Frontal cortex (tissue), 4 donors: Measurements from ENCODE around the gene ODC1. TPM values are rescaled to one million over a fixed set of nuclear protein-coding genes. Genes with fewer than 3 reads are reported as not detected.
A peak's percentile ranks its signal among the peaks of the same experiment; 100 is the strongest.

ENCODE experiments used
- DNase-seq, 2 donors: peaks; one replicate each; pipeline ENCODE4 v3.0.0; 2012; ENCODE audit warnings: low spot score in 2 of 2
- FAIRE-seq: peaks from 2 replicates; lab custom pipeline; 2012; peaks lifted over from hg19 to GRCh38; lab: Jason Lieb, UNC
- total RNA-seq: library from RNA; depleted of rRNA; stranded (reverse); fragments of >200 nt; gene quantifications from one replicate; pipeline ENCODE4 v1.2.3, GENCODE V29; 2014
- donor health status: control.
- donor health status: control.
- donor health status: control.

Gene ODC1
- total RNA-seq, 1 donor from 2014 or later = 143 TPM

DNA sequence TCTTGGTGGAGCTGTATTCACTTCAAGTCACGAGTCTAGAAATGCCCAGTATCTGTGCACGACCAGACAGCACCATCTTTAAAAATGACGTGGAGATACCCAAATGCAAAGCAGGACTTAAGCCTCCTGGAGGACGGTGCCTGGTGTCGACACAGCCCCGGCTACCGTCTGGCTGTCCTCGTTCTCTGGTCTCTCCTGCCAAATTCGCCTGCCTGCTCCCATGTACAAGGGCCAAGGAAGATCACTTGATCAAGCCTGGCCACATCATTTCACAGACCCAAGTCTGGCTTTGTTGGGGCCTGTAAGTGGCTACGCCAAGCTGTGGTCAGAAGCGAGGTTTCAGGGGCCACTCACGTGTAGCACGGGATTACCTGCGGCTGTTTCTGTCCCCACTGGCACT is 9.4 kb downstream of the ODC1 start:
- no peak for DNase-seq
- FAIRE-seq = no peak

DNA sequence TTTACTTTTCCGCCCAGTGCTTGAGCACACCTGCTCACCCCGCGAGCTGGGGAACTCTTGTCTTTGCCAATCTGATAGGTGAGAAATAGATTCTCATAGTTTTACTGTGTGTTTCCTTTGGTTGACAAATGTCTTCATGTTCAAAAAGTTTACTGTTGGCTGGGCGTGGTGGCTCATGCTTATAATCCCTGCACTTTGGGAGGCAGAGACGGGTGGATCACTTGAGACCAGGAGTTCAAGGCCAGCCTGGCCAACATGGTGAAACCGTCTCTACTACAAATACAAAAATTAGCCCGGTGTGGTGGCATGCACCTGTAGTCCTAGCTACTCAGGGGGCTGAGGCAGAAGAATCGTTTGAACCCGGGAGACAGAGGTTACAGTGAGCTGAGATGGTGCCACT is 10.3 kb downstream of the ODC1 start:
- DNase-seq = no peak
- no peak for FAIRE-seq

DNA sequence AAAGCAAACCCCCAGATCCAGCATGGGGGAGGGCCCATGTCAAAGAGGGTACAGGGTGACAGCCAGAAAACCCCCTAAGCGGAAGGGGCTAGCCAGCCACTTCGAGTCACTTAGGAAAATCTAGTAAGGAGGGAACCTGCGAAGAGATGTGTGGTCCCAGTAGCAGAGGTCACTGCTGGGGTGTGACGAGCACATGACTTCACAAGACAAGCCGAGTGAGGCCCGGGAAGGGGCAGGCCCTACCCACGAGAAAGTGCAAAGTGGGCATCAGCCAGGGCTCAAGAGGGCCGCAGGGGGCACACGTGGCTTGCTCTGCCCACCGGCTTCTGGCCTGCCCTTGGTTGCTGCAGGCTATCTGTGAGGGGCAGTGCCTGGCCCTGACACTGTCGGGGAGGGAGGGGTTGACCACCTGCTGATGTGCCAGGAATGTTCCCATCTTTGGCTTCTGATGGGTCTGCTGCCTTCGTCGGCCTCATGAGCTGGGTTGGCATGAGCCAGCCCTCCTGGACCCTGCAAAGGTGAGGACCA is 11.5 kb downstream of the ODC1 start:
- DNase-seq (no peak), FAIRE-seq (no peak)

DNA sequence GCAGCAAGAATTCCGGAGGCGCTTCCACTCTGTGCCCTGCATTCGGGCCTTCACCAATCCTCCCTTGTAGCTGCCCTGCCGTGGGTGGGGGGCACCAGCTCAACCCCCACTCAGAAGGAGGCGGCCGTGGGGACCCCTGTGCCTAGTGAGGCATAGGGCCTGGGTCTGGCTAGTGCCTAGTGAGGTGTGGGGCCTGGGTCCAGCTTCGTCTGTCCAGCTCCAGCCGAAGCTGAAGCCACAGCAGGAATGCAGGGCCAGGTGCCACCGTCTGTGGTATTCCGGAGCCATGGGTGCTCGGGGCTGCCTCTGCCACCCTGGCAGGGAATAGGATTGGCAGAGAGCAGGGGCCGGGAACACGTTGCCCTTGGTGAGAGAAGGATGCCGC is 12.3 kb downstream of the ODC1 start:
- DNase-seq = no peak
- FAIRE-seq = no peak

DNA sequence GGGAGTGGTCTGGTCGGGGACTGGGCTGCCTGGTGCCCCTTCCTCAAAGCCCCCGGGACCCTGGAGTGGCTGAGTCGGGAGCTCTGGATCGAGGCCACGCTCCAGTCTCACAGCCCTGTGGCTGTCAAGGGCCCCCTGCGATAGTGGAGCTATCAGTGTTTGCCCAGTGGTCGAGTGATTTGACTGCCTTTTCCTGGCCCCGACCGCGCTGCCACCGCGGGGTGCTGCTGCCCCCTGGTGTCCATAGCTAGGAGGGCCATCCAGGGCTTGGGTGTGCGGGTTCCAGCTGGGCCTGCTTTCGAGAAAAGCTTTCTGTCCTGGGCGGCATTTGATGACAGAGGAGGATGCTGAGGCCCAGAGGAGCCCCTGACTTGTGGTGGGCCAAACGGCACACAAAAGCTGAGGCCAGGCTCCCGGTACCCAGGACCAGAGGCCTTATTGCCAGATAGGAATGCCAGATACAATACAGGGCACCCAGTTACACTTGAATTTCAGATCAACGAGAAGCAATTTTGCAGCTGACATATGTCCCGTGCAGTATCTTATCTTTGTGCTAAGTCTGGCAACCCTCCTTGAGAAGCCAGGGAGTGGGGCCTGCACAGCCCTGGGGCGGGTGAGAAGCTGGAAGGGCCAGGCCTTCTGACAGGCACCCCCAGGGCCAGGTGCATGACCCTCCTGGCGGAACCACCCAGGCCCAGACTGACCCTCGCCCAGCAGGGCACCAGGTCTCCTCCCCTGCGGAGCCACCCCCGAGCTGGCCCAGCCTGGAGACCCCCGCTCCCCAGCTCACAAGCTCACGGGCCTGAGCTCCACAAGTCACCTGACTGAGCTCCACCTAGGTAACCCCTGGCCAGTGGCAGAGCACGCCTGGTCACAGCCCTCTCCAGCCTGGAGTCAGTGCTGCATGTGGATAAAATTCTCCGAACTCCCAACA is 13.0 kb downstream of the ODC1 start:
- FAIRE-seq (no peak), DNase-seq (peak; percentile 85 to 90)

DNA sequence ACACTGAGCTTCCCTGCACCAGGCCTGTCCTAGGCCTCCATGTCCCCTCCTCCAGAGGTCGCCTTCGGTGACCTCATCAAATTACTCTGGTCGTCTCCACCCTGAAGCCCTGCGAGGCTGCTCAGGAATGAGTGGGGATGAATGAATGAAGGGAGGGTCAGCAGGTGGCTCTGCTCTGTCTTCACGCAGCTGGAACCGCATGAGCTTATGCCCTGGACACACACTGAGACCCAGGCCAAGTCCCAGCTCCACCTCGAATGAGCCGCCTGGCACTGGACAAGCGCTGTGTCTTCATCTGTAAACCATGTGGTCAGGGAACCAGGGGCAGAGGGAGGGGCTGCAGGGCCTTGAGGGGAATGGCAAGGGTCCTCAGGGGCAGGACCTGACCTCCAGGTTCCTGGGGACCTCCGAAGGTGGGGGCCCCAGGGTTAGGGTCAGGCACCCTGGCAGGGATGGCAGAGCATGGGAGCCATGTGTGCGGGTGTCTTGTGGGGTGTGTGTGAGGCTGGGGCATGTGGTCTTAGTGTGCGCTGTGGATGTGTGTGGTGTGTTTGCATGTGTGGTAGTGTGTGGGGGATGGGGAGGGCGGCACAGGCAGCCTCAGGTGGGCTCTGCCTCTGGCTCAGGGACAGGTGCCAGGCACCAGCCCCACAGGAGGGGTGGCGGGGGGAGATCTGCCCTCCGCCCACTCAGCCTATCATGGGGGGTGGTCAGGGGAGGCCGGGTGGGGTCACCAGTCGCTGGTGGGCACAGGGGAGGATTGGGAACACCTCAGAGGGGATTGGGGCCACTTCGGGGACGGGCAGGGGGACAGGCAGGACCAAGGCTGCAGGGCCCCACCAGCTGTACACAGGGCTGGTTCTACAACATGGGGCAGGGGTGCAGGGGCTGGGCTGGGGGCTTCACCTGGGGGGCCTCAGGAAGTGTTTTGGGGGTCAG is 13.9 kb downstream of the ODC1 start:
- FAIRE-seq = no peak
- DNase-seq = no peak

DNA sequence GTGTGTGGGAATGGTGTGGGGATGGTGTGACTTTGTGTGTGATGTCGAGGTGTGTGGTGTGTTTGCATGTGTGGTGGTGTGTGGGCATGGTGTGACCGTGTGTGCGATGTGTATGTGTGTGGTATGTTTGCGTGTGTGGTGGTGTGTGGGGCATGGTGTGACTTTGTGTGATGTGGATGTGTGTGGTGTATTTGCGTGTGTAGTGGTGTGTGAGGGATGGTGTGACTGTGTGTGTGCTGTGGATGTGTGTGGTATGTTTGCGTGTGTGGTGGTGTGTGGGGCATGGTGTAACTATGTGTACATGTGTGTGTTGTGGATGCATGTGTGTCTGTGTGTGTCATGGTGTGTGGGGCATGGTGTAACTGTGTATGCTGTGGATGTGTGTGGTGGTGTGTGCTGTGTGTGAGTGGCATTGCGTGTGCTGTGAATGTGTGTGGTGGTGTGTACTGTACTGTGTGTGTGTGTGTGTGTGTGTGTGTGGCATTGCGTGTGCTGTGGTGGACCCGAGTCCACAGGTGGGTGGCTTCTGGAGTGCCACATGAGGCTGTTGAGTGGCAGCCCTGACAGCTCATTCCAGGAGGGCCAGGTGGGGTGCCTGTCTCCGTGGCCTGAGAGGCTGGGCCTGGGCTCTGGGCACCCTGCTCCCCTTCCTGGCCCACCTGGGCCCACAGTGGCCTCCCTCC is 14.7 kb downstream of the ODC1 start:
- FAIRE-seq (no peak), DNase-seq (no peak)

DNA sequence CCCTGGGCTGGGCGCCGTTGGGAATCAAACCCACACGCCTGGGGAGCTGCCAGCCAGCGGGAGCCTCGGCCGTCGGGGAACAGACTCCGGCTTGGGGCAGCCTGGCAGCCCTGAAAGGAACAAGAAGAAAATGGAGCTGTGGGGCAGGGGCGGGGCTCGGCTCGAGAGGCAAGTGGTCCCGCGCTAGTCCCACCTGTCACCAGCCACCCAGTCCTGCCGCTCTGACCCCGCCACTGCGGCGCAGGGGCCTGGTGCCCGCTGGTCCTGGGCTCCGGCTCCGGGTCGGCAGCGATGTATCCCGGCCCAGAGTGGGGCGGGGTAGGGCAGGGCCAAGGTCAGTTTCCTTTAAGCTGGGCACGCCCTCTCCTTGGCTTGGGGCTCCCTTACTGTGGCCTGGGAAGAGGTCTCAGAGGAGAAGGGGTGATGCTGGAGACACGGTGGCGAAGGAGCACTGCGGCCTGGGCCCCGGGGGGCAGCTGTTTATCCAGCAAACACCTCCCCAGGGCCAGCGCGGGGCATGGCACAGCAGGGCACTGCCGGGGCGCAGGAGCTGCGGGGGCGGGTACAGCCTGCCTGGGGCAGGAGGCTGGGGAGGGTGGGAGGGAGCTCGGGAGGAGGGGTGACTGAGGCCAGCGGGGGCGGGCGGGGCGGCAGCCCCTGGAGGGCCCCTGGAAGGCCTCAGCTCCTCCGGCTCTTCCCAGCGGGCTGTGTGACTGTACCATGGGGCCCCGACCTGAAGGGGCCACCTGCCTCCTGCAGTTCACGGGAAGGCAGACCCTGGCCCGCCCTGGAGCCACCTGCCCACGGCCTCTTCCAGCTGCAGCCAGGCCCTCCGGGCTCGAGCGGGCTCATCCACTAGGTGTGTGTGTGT is 15.6 kb downstream of the ODC1 start:
- FAIRE-seq (no peak), DNase-seq (no peak)

DNA sequence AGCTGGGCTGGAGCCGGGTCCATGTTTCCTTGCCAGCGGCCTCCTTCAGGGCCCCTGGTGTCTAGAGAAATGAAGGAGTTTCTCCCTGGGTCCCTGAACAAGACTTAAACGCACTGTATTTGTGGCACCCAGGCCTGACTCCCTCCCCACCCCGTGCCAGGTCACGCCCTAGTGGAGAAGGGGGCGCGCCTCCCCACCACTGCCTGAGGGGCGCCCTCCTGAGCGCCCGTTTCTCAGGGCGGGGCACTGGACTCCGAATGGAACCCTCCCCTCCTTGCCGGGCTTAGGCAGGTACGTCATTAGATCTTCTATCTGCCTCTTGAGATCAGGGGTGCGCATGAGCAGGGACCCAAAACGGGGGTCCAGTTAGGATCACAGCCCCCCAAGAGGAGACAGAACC is 16.3 kb downstream of the ODC1 start:
- FAIRE-seq (no peak), DNase-seq (no peak)

DNA sequence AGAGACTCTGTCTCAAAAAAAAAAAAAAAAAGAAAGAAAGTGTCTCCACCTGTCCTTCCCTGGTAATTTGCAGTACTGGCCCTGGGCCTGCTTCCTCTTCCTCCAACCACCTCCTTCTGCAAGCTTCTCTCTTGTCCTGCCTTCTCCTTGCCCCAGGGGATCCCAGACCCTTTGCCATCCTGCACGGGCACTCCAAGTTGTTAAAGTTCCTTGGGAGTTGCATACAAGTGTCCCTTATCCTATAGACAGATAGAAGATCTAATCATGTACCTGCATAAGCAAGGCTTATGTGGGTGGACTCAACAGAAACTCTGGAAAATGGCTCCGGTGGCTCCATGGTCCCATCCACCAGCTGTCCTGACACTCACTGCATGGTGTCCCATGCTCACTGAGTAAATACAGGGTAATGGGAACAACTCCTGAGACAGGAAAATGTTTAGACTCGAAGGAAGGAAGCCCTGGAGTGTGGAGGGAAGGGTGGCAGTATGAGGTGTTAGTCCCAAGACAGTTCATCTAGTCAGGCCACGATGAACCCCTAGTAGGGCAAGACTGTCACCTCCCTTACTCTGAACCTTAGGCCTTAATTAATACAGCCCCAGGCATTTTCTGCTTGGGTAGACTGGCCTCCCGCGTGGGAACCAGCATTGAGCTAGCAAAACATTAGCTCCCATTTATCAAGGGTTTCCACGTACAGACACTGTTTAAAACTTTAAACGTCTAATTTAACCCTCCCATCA is 17.1 kb downstream of the ODC1 start:
- FAIRE-seq = no peak

DNA sequence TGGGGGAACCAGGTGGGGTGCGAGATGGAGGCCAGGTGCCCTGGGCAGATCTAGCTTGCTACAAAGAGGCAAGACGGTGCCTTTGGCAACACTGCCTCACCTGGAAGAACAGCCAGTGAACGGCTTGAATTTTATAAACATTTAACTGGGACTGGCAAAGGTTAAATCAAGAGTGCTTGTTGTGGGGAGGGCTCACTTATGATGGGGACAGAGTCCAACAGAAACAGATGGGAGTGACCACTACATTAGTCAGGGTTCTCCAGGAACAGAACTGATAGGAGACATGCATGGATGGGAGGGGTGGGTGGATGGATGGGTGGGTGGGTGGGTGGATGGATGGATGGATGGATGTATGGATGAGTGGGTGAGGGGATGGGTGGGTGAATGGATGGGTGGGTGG is 19.2 kb downstream of the ODC1 start:
- DNase-seq (no peak), FAIRE-seq (no peak)

More for the DNA sequence above, 17.1 kb downstream of the ODC1 start:
- no peak for DNase-seq

DNA sequence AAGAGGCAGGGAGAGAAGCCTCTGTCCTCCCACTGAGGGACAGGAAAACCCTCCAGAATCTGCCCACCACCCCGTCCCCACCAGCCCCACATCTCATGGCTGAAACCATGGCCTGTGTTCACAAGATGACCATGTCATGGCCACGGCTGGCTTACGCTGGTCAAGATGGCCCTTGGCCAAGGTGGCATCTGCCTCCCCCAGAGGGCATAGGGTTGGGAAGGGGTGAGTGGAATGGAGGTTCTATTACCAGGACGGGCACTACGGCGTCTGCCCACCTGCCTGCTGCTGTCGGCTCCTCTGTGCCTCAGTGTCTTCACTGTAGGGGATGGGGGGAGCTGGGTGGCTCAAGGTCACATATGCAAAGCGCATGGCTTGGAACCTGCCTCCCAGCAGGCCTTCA is 19.8 kb downstream of the ODC1 start:
- FAIRE-seq = no peak
- DNase-seq = no peak

DNA sequence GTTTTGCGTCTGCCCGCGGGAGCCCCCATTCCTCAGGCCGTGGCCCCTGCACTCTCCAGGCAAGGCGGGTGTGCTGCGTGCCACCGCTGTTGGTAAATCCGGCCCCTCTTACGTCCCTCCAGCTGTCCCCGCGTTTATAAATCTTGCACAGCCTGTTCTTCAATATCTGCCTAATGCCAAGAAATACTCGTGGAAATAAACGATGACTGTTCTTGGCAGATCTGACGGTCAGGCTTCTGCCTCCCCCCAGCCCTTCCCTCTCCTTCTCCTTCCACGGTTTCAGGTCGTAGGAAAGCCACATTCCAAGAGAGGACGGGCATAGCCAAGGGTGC is 20.5 kb downstream of the ODC1 start:
- no peak for FAIRE-seq
- no peak for DNase-seq

DNA sequence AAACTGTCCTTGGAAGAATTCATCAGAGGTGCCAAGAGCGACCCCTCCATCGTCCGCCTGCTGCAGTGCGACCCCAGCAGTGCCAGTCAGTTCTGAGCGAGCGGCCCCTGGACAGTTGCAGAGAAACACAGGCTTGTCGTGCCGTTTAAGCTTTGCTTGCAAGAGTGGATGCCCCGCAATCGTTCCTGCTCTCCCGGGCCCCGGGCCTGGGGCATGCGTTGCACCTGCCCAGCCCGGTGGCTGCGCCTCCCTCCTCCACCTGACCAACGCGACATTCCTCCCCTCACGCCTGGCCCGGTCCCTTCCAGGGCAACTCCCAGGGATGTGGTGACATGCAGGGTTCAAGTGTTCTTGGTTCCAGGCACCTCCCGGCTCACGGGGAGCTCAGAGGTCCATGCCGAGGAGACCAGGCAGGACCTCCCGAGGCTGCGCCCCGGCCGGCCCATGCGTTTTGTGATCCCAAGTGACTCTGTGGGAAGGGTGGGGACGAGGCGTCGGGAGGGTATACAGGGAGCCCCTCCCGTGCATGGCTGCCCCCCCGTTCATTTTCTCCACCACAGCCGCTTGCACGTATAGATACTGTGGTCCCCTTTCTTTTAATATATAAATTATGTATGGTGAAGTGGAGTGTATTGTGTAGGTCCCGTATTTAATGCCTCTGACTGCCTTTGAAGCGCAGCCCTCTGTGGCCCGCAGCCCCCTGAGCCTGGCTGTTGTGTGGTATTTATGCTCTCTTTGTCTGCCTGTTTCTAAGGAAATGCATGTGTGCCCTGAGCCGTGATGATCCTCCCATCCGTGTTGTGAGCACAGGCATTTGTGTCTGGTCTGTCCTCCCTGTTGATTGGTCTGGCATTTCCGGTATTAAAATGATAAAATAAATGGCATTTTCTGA is 21.2 kb downstream of the ODC1 start:
- FAIRE-seq = no peak

DNA sequence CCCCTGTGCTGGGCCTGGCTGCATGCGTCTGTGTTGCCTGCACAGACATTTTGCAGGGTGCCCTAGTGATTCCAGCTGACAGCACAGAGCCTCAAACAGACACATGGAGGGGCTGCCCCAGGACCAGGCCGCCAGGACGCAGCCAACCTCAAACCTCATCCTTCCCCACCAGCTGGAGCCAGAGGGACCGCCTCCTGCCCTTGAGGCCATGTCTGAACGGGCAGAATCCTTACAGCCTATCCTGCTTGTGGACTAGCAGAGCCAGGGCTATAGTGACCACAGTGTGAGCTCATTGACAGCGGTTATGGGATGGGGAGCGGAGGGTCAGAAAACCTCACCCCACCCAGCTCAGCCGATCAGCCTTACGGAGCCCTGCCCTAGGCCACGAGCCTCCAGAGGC is 22.4 kb downstream of the ODC1 start:
- DNase-seq = no peak
- no peak for FAIRE-seq

More for the DNA sequence above, 21.2 kb downstream of the ODC1 start:
- no peak for DNase-seq

DNA sequence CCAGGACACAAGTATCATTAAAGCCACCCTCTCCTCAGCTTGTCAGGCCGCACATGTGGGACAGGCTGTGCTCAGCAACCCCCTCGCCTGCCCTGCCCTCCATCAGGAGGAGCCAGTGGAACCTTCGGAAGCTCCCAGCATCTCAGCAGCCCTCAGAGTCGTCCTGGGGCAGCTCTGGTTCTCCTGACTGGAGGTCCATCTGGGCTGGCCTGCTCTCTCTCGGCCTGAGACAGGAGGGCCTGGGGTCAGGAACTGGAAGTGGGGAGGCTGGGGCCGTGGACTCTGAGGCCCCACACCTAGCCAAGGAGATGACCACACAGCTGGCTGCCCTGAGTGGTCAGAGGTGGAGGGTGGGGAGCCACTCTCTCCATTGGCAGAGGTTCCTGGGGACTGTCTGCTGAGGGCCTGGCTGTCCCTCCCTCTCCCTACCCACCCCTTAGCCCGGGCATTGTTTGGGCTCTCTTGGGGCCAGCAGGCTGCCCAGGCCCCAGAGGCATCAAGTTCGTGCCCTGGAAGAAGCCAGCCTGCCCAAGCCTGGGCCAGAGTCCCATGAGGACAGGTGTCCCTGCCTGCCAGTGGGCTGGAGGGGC is 23.1 kb downstream of the ODC1 start:
- no peak for FAIRE-seq
- no peak for DNase-seq

DNA sequence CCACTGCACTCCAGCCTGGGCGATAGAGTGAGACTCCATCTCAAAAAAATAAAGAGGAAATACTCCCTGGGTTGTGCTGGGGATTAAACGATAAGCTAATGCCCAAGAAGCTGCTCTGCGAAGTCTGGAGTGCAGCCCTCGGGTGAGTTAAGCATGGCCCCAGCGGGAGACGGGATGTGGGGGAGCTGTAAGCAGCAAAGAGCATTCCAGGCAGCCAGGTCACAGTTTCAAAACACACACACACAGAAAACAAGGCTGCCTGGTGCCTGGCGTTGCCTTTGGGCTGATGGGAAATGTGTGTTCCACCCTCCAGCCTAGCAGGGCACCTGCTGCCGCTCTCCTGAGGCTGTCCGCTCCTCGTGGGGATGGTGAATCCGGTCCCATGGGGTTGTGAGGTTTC is 24.1 kb downstream of the ODC1 start:
- DNase-seq (no peak), FAIRE-seq (no peak)
